Fibroblast of skin of left quadriceps (primary cell): Measurements from ENCODE around the gene OPA3.
A peak's percentile ranks its signal among the peaks of the same experiment; 100 is the strongest.

Experiments used
- DNase-seq, 2 experiments: peaks; one replicate each; pipeline ENCODE4 v3.0.0-alpha.2; 2013; ENCODE audit warnings: low read depth in 2 of 2

Gene OPA3

DNA sequence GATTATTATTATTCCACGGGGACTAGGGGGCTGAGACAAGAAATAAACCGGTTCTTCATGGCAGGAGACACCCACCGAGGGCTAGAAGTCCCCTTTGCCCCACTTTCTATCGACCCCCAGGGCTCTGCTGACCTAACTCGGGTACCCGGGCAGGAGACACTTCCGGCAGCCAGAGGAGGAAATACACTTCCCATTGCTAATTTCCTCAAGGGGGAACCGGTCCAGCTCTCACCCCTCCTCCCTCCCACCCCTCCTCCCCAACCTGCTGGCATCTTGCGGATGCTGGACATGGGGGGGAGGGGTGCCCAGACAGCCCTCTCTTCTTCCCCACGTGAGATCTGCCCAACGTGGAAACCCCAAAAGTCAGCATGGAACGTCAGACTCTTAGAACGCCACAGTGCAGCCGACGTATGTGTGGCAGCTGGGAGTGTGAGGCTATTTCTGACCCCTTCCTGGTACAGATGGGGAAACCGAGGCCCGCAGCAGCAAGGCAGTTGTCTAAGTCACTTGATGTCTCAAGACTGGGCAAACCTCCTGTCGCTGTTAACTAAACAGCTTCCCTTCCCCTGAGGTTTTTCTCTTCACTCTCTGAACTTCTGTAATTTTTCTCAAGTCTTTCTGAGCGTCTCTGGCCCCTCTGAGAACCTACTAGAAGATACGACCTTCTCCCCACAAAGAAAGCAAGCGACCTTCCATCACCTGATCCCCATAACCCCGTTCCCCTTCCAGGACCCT is 13.8 kb upstream of the OPA3 start:
- no peak for DNase-seq

DNA sequence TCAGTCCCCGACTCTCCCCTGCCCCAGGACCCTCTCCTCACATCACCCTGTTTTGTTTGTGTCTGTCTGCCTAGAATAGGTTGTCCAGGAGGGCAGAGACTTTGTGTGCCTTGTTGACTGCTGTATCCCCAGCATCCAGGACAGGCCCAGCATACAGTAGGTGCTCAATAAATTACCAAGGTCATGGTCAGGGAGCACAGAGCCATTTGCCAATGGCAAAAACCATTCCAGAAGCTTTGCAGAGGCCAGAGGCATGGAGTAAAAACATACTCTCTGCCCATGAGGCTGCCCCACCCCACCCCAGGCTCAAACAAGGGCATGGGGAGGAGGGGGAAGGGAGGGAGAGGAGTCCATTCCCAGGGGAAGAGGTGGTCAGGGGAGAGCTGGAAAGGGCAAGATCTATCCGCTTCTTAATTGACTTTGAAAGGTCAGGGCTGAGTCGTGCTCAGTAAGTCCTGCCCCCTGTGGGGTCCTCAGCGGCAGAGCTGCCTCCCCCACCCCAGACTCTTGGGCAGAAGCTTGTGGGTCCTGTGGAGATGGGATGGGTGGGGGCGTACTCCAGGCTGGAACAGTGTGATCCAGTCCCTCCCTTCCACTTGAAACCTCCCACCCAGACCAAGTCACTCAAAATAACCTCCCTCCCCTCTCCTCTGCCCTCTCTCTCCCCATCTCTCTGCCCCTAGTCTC is 13.0 kb upstream of the OPA3 start:
- no peak for DNase-seq

DNA sequence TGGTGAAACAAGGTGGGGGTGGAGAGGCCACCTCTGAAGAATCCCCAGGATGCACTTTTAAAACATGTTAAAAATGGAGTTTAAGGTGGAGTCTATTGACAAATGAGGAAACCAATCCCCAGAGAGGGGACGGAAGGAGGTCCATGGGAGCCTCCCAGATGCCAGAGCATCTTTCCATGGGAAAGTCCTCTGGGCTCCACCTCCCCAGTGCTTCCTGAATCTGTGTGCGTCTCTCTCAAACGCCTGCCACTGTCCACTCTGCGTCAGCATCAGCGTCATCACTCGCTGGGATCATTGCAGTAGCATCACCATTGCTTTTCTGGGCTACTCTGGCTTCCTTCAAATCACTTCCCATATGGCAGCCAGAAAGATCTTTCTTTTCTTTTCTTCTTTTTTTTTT is 11.2 kb upstream of the OPA3 start:
- DNase-seq, result no peak

DNA sequence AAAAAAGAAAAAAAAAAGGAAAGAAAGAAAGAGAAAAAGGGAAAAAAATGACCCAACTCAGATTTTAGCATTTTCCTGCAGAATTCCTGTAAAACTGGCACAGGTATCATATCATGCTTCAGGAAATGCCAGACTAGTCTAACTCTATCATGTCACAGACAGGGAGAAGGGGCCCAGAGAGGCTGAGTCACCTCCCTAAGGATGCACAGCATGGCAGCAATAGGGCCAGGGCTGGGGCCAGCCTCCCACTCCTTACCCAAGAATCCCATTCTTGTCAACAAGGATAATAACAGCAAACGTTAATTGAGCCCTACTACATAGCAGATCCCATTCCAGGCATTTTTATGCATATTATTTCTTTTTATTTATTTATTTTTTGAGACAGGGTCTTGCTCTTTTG is 8.9 kb upstream of the OPA3 start:
- no peak for DNase-seq

DNA sequence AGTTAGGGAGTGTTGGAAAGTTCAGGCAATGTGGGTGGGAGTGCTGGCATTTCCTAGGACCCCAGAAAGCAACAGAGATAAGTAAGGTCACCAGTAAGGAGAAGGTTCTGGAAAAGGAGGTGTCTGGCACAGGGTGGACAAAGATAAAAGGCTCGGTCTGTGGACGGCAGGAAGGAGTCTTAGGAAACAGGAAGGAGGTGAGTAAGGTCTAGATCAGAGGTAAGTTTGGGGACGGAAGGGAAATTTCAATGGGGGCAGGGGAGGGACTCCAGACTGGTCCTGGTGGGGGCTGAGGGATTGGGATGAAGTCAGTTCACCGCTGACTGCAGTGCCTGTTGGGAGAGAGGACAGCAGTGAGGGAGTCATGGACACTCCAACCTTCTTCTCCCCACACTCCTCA is 7.8 kb upstream of the OPA3 start:
- no peak for DNase-seq

DNA sequence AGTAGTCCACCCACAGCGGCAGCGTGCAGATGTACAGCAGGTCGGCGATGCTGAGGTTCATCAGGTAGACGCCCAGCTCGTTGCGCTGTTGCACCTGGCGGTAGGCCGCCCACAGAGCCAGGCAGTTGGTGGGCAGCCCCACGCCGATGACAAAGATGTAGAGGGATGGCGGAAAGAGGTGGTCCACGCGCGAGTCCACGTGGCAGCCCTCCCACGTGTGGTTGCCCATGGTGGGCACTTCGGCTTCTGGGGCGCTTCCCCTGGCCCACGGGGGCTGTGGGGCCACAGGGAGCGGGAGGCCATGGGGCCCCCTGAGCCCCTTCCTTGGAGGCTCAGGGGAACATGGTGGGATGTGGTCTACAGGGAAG is 7.0 kb upstream of the OPA3 start:
- no peak for DNase-seq

- no peak for DNase-seq
Measured at GRCh38 chr19:45591004-45591637, 6.5 kb upstream of the OPA3 start.

DNA sequence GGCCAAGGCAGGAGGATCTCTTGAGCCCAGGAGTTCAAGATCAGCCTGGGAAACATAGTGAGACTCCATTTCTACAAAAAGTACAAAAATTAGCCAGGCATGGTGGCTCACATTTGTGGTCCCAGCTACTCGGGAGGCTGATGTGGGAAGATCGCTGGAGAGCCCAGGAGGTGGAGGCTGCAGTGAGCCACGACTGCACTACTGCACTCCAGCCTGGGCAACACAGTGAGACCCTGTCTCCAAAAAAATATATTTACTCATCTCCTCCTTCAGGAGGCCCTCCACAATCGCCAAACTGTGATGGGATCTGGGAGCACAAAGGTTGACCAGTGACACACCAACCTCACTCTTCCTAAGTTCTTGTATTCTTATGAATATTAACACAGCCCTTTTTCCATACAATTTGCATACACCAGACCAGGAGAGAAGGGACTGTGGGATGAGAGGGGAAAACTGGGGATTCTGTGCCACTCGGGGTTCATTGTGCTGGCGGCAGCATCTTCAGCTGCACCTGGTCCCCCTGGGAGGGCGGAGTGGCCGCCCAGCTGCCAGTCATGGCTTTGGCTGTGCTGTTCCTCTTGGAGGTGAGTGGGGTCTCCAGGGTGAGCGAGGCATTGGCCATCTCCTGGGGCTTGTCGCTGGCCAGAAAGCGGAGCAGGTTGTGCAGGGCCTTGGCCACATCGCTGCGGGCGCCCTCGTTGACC is 5.8 kb upstream of the OPA3 start:
- no peak for DNase-seq

DNA sequence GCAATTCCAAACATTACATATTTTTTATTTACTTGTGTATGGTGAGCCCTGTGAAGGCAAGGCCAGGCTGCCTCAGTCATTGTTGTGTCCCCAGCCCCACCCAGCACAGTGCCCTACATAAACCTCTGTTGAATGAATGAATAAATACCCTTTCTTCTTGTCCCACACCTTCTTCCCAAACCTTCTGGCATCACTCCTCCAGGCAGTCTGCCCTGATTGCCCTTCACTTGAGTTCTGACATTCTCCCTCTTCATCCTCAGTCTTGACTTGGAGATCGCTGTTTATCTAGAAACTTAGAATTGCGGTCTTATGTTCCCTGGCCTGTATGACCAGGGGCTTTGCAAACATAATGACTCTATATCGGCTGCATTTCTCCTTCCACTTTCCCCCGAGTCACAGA is 5.2 kb upstream of the OPA3 start:
- no peak for DNase-seq

GRCh38 chr19:45587873-45588272 is 3.3 kb upstream of the OPA3 start:
- no peak for DNase-seq

GRCh38 chr19:45585158-45585577 is 566 bp upstream of the OPA3 start:
- DNase-seq, result no peak

DNA sequence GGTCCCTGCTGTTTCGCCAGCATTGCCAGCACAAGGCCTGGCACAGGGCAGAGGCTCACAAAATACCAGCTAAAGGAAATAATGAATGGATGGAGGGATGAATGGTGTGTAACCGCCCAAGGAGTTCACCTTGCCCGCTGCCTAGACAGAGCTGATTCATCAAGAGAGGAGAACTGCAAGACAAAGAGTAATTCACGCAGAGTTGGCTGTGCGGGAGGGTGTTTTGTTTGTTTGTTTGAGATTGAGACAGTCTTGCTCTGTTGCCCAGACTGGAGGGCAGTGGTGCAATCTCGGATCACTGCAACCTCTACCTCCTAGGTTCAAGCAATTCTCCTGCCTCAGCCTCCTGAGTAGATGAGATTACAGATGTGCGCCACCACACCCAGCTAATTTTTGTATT is 3.0 kb downstream of the OPA3 start:
- DNase-seq, result no peak

GRCh38 chr19:45578861-45579260 is 5.7 kb downstream of the OPA3 start:
- DNase-seq, result no peak

GRCh38 chr19:45577111-45577905 is 7.3 kb downstream of the OPA3 start:
- peak; percentile 53 to 57 for DNase-seq

- no peak for DNase-seq
Measured at GRCh38 chr19:45576682-45577081, 7.9 kb downstream of the OPA3 start.

- DNase-seq, result no peak
Measured at GRCh38 chr19:45575216-45575615, 9.4 kb downstream of the OPA3 start.

- no peak for DNase-seq
Measured at GRCh38 chr19:45574526-45574925, 10.1 kb downstream of the OPA3 start.

GRCh38 chr19:45571457-45572220 is 13.0 kb downstream of the OPA3 start:
- no peak for DNase-seq

DNA sequence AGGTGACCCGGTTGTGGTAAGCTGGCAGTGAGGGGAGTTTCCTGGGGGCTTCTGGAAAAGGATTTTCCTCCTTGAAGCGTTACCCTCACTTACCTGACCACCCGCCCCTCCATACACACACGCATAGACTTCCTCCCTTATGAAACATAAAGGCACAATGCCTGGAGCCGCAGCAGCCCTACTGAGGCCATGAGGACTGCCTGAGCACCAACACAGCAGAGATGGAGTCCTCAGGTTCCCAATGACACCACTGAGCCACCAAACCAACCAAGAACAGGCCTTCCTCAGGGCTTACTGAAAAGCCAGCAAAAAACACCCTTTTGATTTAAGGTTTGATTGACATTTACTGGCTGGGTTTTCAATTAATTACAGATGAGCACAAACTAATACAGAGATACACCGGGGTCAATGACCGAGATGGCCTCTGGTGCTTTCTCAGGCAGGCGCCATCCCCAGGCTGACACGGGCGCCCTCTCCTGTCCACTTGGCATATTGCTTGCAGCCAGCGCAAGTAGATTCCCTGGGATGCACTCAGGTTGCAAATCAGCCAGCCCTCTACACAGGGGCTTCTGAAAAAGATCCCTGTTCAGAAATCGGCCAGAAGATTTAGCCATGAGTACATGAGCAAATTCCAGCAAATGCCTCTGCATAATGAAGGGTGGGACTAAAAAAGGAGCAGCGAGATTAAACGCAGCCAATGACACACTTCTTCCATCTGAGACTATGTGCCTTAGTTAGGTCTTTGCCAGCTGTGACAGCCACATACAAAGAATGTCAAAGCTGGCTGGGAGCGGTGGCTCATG is 14.8 kb downstream of the OPA3 start:
- no peak for DNase-seq

GRCh38 chr19:45568732-45569131 is 15.9 kb downstream of the OPA3 start:
- DNase-seq, result peak in 1 of 2 experiments; percentile 39
